GM18870 (cell line): Measurements from ENCODE around the gene TMEM238.
A peak's percentile ranks its signal among the peaks of the same experiment; 100 is the strongest.
"Not testable (repeated sequence)": the region's sequence is repeated elsewhere in the genome, so short reads cannot be mapped to it uniquely, and the experiment has no call there.

Source experiments
- ATAC-seq: cut with Tn5 transposase; IDR thresholded peaks from one replicate; pipeline ENCODE4 v1.9.1; 2021; ENCODE audit warnings: moderate library complexity; ENCODE audit not compliant: unreplicated experiment

TMEM238 gene

DNA sequence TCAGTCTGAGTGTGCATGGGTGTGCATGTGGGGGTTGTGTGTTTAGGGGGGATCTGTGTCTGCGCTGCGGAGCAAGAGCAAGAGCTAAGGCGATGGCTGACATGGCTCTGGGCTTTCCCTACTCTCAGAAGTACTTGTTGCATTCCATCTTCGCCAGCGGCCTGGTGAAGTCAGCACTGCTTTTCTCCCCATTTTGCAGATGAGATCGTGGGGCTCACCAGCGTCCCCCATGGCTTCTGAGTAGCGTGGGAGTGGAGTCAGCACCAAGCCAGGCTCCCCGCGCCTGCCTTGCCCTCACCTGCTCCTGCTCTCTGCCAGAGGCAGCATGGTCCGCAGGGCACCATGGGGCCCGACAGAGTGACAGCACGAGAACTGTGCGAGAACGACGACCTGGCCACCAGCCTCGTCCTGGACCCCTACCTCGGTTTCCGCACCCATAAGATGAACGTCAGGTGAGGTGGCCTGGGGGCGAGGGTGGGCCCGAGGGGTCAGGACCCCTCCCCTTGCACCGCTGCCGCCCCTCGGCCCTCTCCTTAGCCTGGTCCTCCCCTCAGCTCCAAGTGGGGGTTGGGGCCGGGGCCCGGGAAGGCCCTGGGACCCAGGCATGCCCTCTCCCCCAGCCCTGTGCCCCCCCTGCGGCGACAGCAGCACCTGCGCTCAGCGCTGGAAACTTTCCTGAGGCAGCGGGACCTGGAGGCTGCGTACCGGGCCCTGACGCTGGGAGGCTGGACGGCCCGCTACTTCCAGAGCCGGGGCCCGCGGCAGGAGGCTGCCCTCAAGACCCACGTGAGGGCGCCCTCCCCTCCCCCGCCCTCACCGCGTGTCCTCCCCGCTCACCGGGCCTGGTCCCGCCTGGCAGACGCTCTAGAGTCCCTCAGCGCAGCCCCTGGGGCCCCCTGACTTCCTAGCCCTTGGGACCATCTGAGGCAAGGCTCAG is 42.2 kb downstream of the TMEM238 start:
- no peak for ATAC-seq

DNA sequence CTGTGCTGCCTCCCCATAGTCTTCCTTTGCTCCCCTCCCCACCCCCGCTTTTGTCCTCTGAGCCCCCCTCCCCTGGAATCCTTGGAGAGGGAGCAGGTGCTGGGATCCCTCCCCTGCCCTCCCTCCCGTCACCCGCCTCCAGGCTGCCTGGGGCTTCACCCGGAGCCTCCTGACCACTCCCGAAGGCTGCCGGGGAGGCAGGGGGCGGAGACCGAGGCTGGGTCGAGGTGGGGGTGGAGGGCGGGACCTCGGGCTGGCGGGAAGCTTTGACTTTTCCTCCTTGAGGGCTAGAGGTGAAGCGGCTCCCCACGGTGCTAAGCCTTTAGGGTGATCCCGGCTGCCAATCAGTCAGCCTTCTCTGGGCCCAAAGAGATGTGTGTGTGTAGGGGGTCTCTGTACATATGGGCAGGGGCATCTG is 42.9 kb downstream of the TMEM238 start:
- no peak for ATAC-seq

DNA sequence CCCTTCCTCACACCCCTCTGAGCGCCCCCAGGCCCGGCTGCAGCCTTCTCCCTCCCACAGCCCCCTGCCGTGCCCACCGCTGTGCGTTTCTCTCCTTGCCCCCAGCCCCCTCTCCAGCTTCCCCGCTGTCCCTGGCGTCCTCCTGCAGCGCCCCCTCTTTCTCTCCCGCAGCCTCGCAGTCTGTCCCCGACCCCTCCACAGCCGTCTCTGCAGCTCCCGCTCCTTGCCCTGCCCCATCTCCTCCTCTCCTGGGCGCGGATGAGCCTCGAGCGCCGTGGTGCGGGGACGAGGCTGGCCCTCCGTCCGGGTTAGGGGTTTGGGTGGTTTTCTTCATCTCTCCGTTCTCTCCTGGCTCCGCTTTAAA is 43.3 kb downstream of the TMEM238 start:
- ATAC-seq: no peak

DNA sequence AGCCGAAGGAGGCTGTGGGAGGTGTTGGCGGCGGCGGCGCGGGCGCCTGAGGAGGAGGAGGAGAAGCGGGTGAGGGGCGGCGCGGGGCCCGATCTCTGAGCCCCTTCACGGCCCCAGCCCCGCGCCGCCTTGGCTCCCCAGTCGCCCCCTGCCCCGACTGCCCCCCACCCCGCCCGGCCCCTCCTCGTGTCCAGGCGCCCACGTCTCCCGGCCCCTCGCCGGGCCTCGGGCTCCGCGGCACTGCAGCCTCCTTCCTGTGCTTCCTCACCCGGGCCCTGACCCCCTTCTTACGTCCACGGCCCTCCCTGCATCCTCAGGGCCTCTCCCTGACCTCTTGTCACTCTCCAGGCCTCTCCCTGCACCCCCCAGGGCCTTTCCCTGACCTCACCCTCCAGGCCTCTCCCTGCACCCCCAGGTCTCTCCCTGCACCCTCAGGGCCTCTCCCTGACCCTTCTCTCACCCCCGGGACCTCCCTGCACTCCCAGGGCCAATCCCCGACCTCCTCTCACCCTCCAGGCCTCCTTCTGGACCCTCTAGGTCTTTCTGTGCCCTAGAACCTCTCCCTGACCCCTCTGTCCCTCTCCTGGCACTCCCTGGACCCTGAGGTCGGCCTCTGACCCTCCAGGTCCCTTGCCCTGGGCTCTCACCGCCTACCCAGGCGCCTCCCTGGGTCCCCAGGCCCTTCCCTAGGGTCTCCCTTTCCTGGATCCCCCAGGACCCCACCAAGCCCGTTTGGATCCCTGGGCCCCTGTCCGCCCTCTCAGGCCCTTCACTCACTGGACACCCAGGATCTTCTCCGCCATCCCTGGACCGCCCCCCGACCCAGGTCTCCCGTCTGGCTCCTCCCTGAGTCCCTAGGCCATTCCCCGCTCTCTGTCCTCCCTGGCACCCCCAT is 44.0 kb downstream of the TMEM238 start:
- no peak for ATAC-seq

DNA sequence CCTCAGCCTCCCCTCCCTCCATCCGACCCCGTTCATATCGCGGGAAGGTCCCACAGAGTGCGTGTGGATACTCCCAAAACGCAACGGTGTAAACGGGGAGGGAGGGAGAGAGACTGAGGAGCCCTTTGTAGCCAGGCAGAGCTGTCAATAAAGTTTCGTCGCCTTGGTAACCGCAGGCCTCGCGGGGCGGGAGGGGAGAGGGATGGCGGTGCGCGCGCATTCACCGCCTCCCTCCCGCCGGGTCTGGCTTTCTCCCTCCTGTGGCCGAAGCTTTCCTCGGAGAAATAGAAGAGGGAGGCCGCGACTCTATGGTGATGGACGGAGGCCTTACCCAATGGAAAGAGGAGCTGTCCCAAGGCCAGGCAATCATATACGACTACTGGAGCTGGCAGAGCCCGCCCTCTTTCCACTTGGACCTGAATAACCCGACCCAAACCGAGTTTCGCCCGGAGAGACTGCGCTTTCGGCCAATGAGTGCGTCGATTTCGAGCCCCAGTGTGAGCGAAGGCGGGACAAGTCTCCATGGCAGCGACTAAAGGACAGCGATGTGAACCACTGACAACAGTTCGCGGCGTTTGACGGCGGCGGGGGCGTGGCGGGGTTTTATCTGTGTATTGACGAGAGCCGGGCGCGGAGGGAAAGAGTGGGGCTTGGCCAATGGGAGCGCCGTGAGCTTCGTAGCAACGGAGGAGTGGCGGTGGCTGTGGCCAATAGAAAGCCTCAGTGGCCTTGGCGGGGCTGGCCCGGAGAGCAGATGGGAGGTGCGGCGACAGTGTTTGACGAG is 44.8 kb downstream of the TMEM238 start, which contains the start of gene KMT5C:
Gene KMT5C (plus strand): TSS at position 772 of the 784 bp plus-strand sequence. CDS start 2,061 bp downstream, outside the sequence.
- ATAC-seq: peak; percentile 94

DNA sequence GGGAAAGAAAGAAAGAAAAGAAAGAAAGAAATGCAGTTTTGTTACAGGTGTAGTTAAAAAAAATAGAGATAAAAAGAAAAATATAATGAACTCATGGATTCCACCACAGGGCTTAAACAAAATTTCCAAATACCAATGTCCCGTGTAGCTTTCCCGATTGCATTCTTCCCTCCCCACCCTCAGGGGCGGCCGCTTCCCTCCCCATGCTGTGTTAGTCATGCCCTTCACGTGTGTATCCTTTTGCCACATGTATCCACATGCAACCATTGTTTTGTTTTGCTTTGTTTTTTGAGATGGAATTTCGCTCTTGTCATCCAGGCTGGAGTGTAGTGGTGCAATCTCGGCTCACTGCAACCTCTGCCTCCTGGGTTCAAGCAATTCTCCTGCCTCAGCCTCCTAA is 48.0 kb downstream of the TMEM238 start:
- ATAC-seq: no peak

DNA sequence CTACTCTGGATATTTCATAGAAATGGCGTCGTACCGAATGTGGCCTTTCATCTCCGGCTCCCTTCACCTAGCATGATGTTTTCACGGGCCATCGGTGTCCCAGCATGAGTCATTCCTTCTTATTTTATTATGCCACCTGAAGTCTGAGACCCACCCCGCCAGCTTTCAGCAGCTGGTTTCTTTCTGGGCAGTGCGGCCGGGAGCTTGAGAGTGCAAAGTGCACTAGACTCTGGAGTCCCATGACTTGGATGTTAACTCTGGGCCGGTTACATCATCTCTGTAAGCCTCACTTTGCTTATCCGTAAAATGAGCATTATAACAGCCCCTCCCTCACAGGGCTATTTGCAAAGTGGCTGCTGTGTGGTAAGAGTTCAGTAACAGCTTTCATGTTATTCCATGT is 50.2 kb downstream of the TMEM238 start:
- ATAC-seq: no peak

DNA sequence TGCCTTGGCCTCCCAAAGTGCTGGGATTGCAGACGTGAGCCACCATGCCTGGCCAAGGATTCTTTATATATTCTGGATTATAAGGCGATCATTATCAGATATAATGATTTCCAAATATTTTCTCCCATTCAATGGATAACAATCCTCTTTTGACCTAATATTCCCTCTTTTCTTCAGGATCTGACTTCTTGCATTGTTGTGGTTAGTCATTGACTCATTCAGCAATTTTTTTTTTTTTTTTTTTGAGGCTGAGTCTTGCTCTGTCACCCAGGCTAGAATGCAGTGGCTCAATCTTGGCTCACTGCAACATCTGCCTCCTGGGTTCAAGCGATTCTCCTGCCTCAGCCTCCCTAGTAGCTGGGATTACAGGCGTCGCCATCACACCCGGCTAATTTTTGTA is 54.3 kb downstream of the TMEM238 start:
- not testable (repeated sequence) for ATAC-seq
